Right atrium auricular region (tissue), 2 donors: Measurements from ENCODE around the gene LRRFIP1. TPM values are rescaled to one million over a fixed set of nuclear protein-coding genes. Genes with fewer than 3 reads are reported as not detected.

Experiments used
- DNase-seq: peaks from one replicate; pipeline ENCODE4 v3.0.0-alpha.2; 2019; ENCODE audit warnings: low spot score
- H3K27ac ChIP-seq, 2 donors: fragments of 200-600 bp; sonication (generic); 1 replicate in 1 of 2; 2 replicates in 1 of 2; pipeline ENCODE4 v1.5.1; 2016 to 2019
- H3K27me3 ChIP-seq, 2 donors: fragments of 200-600 bp; sonication (generic); one replicate each; pipeline versions ENCODE4 v1.5.1 to v1.6.0; 2017 to 2019
- H3K36me3 ChIP-seq: fragments of 200-600 bp; sonication (generic); one replicate; pipeline ENCODE4 v1.5.1; 2016
- H3K4me1 ChIP-seq, 2 donors: fragments of 200-600 bp; sonication (generic); one replicate each; pipeline versions ENCODE4 v1.5.1 to v1.6.0; 2017 to 2019
- H3K4me3 ChIP-seq, 2 donors: fragments of 200-600 bp; sonication (generic); 1 replicate in 1 of 2; 2 replicates in 1 of 2; pipeline ENCODE4 v1.5.1; 2017 to 2019; ENCODE audit warnings: mild to moderate bottlenecking in 1 of 2, moderate library complexity in 1 of 2
- H3K9me3 ChIP-seq, 2 donors: fragments of 200-600 bp; sonication (generic); one replicate each; pipeline ENCODE4 v1.5.1; 2019
- CTCF ChIP-seq, 2 donors: fragments of 200-600 bp; sonication (generic); IDR thresholded peaks; one replicate each; pipeline ENCODE4 v1.5.1; 2019; ENCODE audit warnings: antibody characterized with exemption in 2 of 2
- total RNA-seq, 2 donors: library from RNA; depleted of rRNA; stranded (reverse); fragments of >200 nt; gene quantifications; one replicate each; pipeline ENCODE4 v1.1.0, GENCODE V29; 2016

The LRRFIP1 gene
- total RNA-seq, 2 donors from 2014 or later, result 71.2 to 88.5 TPM

GRCh38 chr2:237615631-237616249 is 11.6 kb upstream of the LRRFIP1 start:
- no peak for TF ChIP-seq CTCF (IDR thresholded peaks at IDR 0.05)
- H3K36me3 ChIP-seq, result no peaks in the 10 kb centered on the region
- H3K4me3 ChIP-seq, result no peak overlapping the region
- peaks cover 0 to 36% of the 10 kb centered on the region in 2 donors for H3K4me1 ChIP-seq
- H3K9me3 ChIP-seq, result no peaks in the 10 kb centered on the region
- no peak for DNase-seq
- no peaks in the 10 kb centered on the region for H3K27me3 ChIP-seq
- peak overlapping the region; percentile 66 to 84 for H3K27ac ChIP-seq

GRCh38 chr2:237616373-237616733 is 11.0 kb upstream of the LRRFIP1 start:
- no peaks in the 10 kb centered on the region for H3K27me3 ChIP-seq
- no peak for DNase-seq
- peak overlapping the region; percentile 66 to 84 for H3K27ac ChIP-seq
- TF ChIP-seq CTCF (IDR thresholded peaks at IDR 0.05), result no peak
- no peaks in the 10 kb centered on the region for H3K36me3 ChIP-seq
- no peaks in the 10 kb centered on the region for H3K9me3 ChIP-seq
- H3K4me1 ChIP-seq, result peaks cover 0 to 36% of the 10 kb centered on the region in 2 donors
- H3K4me3 ChIP-seq, result no peak overlapping the region

GRCh38 chr2:237616734-237617586 is 10.4 kb upstream of the LRRFIP1 start:
- Histone ChIP-seq H3K27me3 (no peaks in the 10 kb centered on the region), H3K9me3 (no peaks in the 10 kb centered on the region), H3K4me3 (no peak overlapping the region), H3K36me3 (no peaks in the 10 kb centered on the region), H3K4me1 (peaks cover 0 to 39% of the 10 kb centered on the region in 2 donors), H3K27ac (peak overlapping the region; percentile 66 to 84)
- no peak for TF ChIP-seq CTCF (IDR thresholded peaks at IDR 0.05)
- no peak for DNase-seq

GRCh38 chr2:237617587-237617982 is 9.8 kb upstream of the LRRFIP1 start:
- TF ChIP-seq CTCF (IDR thresholded peaks at IDR 0.05), result no peak
- H3K27me3 ChIP-seq, result no peaks in the 10 kb centered on the region
- peaks cover 0 to 44% of the 10 kb centered on the region in 2 donors for H3K4me1 ChIP-seq

GRCh38 chr2:237618449-237618848 is 8.9 kb upstream of the LRRFIP1 start:
- Histone ChIP-seq H3K27me3 (no peaks in the 10 kb centered on the region), H3K27ac (no peak overlapping the region), H3K9me3 (no peaks in the 10 kb centered on the region), H3K4me1 (peaks cover 0 to 44% of the 10 kb centered on the region in 2 donors), H3K36me3 (no peaks in the 10 kb centered on the region), H3K4me3 (no peak overlapping the region)
- DNase-seq, result no peak
- TF ChIP-seq CTCF (IDR thresholded peaks at IDR 0.05), result no peak

More at GRCh38 chr2:237617587-237617982, 9.8 kb upstream of the LRRFIP1 start:
- DNase-seq, result no peak
- Histone ChIP-seq H3K36me3 (no peaks in the 10 kb centered on the region), H3K27ac (peak overlapping the region; percentile 66 to 84), H3K4me3 (no peak overlapping the region), H3K9me3 (no peaks in the 10 kb centered on the region)
